ENCODE results near the gene GRB10. TPM values are rescaled to one million over a fixed set of nuclear protein-coding genes. Genes with fewer than 3 reads are reported as not detected.

The GRB10 gene
- total RNA-seq, 2 experiments from 2014 or later: 8.4 to 9.9 TPM

GRCh38 chr7:50657341-50657873 lies 125.3 kb downstream of the GRB10 start:
- Mint-ChIP-seq H3K27me3 (peaks cover 2% of the 10 kb centered on the region), H3K9me3 (no peaks in the 10 kb centered on the region), H3K36me3 (no peaks in the 10 kb centered on the region), H3K4me3 (no peak overlapping the region), H3K4me1 (ENCODE audit: low read depth) (peaks cover 32% of the 10 kb centered on the region), H3K27ac (no peak overlapping the region)
- CTCF ChIA-PET: interaction anchor here (1.1 kb wide), 1 partner anchor 189 kb away, joined by 4 read pairs; no protein-coding TSS in a partner anchor
- intact Hi-C loops (cut with micrococcal nuclease): no loop called here
- POLR2A ChIA-PET: no interaction called here
- DNase-seq: no peak

- Mint-ChIP-seq H3K27ac (no peak overlapping the region), H3K36me3 (no peaks in the 10 kb centered on the region), H3K9me3 (no peaks in the 10 kb centered on the region), H3K4me3 (no peak overlapping the region), H3K27me3 (peaks cover 2% of the 10 kb centered on the region), H3K4me1 (ENCODE audit: low read depth) (peaks cover 21% of the 10 kb centered on the region)
- POLR2A ChIA-PET: no interaction called here
- CTCF ChIA-PET: interaction anchor here (1.1 kb wide), 1 partner anchor 188 kb away, joined by 4 read pairs; no protein-coding TSS in a partner anchor
- DNase-seq: no peak
- intact Hi-C loops (cut with micrococcal nuclease): no loop called here
Observed at GRCh38 chr7:50656141-50656895, 126.4 kb downstream of the GRB10 start.

- POLR2A ChIA-PET: no interaction called here
- Mint-ChIP-seq H3K36me3 (no peaks in the 10 kb centered on the region), H3K27me3 (peaks cover 2% of the 10 kb centered on the region), H3K9me3 (no peaks in the 10 kb centered on the region), H3K27ac (no peak overlapping the region), H3K4me3 (no peak overlapping the region), H3K4me1 (ENCODE audit: low read depth) (peaks cover 13% of the 10 kb centered on the region)
- intact Hi-C loops (cut with micrococcal nuclease): no loop called here
- DNase-seq: no peak
- CTCF ChIA-PET: no interaction called here
Observed at GRCh38 chr7:50655490-50655889, 127.2 kb downstream of the GRB10 start.

- DNase-seq: no peak
- POLR2A ChIA-PET: no interaction called here
- Mint-ChIP-seq H3K36me3 (no peaks in the 10 kb centered on the region), H3K4me1 (ENCODE audit: low read depth) (peaks cover 8% of the 10 kb centered on the region), H3K4me3 (no peak overlapping the region), H3K27me3 (no peaks in the 10 kb centered on the region), H3K9me3 (no peaks in the 10 kb centered on the region), H3K27ac (no peak overlapping the region)
- CTCF ChIA-PET: interaction anchor here (0.6 to 1.7 kb wide), 3 partner anchors 9 to 512 kb away, joined by 3 to 5 read pairs (median 4); no protein-coding TSS in a partner anchor
- intact Hi-C loops (cut with micrococcal nuclease): no loop called here
Observed at GRCh38 chr7:50655020-50655419, 127.7 kb downstream of the GRB10 start.

GRCh38 chr7:50653981-50654425 lies 128.7 kb downstream of the GRB10 start:
- CTCF ChIA-PET: interaction anchor here (0.7 to 2.2 kb wide), 4 partner anchors 13 to 511 kb away, joined by 3 to 10 read pairs (median 4); no protein-coding TSS in a partner anchor
- no peak for DNase-seq
- Mint-ChIP-seq H3K9me3 (no peaks in the 10 kb centered on the region), H3K27me3 (no peaks in the 10 kb centered on the region), H3K4me3 (no peak overlapping the region), H3K27ac (no peak overlapping the region), H3K36me3 (no peaks in the 10 kb centered on the region), H3K4me1 (ENCODE audit: low read depth) (peaks cover 3% of the 10 kb centered on the region)
- intact Hi-C loops (cut with micrococcal nuclease): no loop called here
- POLR2A ChIA-PET: no interaction called here

GRCh38 chr7:50653126-50653864 lies 129.4 kb downstream of the GRB10 start:
- Mint-ChIP-seq H3K36me3 (no peaks in the 10 kb centered on the region), H3K4me3 (no peak overlapping the region), H3K4me1 (ENCODE audit: low read depth) (peaks cover 3% of the 10 kb centered on the region), H3K27me3 (no peaks in the 10 kb centered on the region), H3K27ac (no peak overlapping the region), H3K9me3 (no peaks in the 10 kb centered on the region)
- ChIA-PET POLR2A (no interaction called here), CTCF (interaction anchor here (0.7 to 2.2 kb wide), 4 partner anchors 12 to 508 kb away, joined by 3 to 10 read pairs (median 4); no protein-coding TSS in a partner anchor)
- no peak for DNase-seq
- intact Hi-C loops (cut with micrococcal nuclease): no loop called here

- CTCF ChIA-PET: interaction anchor here (1.0 to 2.2 kb wide), 2 partner anchors 184 to 508 kb away, joined by 3 to 10 read pairs; no protein-coding TSS in a partner anchor
- no peak overlapping the region for H3K4me3 Mint-ChIP-seq
- no peak overlapping the region for H3K27ac Mint-ChIP-seq
- H3K36me3 Mint-ChIP-seq: no peaks in the 10 kb centered on the region
- POLR2A ChIA-PET: no interaction called here
- no peak for DNase-seq
- no peaks in the 10 kb centered on the region for H3K27me3 Mint-ChIP-seq
- intact Hi-C loops (cut with micrococcal nuclease): no loop called here
- H3K4me1 Mint-ChIP-seq (ENCODE audit: low read depth): peaks cover 3% of the 10 kb centered on the region
- no peaks in the 10 kb centered on the region for H3K9me3 Mint-ChIP-seq
Observed at GRCh38 chr7:50652400-50653125, 130.1 kb downstream of the GRB10 start.

- Mint-ChIP-seq H3K4me1 (ENCODE audit: low read depth) (no peaks in the 10 kb centered on the region), H3K27me3 (no peaks in the 10 kb centered on the region), H3K27ac (no peak overlapping the region), H3K36me3 (no peaks in the 10 kb centered on the region), H3K4me3 (no peak overlapping the region), H3K9me3 (no peaks in the 10 kb centered on the region)
- CTCF ChIA-PET: interaction anchor here (1.7 kb wide), 1 partner anchor 18 kb away, joined by 5 read pairs; no protein-coding TSS in a partner anchor
- no peak for DNase-seq
- intact Hi-C loops (cut with micrococcal nuclease): no loop called here
- POLR2A ChIA-PET: no interaction called here
Observed at GRCh38 chr7:50651271-50651989, 131.3 kb downstream of the GRB10 start.

- Mint-ChIP-seq H3K36me3 (no peaks in the 10 kb centered on the region), H3K4me1 (ENCODE audit: low read depth) (peaks cover 6% of the 10 kb centered on the region), H3K9me3 (no peaks in the 10 kb centered on the region), H3K27ac (no peak overlapping the region), H3K27me3 (no peaks in the 10 kb centered on the region), H3K4me3 (no peak overlapping the region)
- intact Hi-C loops (cut with micrococcal nuclease): no loop called here
- POLR2A ChIA-PET: no interaction called here
- no peak for DNase-seq
- CTCF ChIA-PET: interaction anchor here (1.7 kb wide), 1 partner anchor 17 kb away, joined by 5 read pairs; no protein-coding TSS in a partner anchor
Observed at GRCh38 chr7:50650057-50650664, 132.5 kb downstream of the GRB10 start.

- DNase-seq: no peak
- H3K4me1 Mint-ChIP-seq (ENCODE audit: low read depth): peaks cover 6% of the 10 kb centered on the region
- H3K27me3 Mint-ChIP-seq: no peaks in the 10 kb centered on the region
- H3K27ac Mint-ChIP-seq: no peak overlapping the region
- no peak overlapping the region for H3K4me3 Mint-ChIP-seq
- no peaks in the 10 kb centered on the region for H3K36me3 Mint-ChIP-seq
- no peaks in the 10 kb centered on the region for H3K9me3 Mint-ChIP-seq
- intact Hi-C loops (cut with micrococcal nuclease): no loop called here
- ChIA-PET CTCF (interaction anchor here (1.0 kb wide), 1 partner anchor 16 kb away, joined by 4 read pairs; no protein-coding TSS in a partner anchor), POLR2A (no interaction called here)
Observed at GRCh38 chr7:50649259-50649885, 133.3 kb downstream of the GRB10 start.
